Immature natural killer cell (primary cell): Measurements from ENCODE around the gene EIF5AL1. TPM values are rescaled to one million over a fixed set of nuclear protein-coding genes. Genes with fewer than 3 reads are reported as not detected.
"Not testable (repeated sequence)": the region's sequence is repeated elsewhere in the genome, so short reads cannot be mapped to it uniquely, and the experiment has no call there.

ENCODE experiments used
- DNase-seq, 3 donors: peaks; one replicate each; pipeline ENCODE4 v3.0.0; 2022; ENCODE audit warnings: mixed read lengths in 1 of 3
- H3K27ac Mint-ChIP-seq, 6 donors: one replicate each; pipeline ENCODE4 v1.8.0; 2020; ENCODE audit warnings: mixed read lengths in 6 of 6, mild to moderate bottlenecking in 5 of 6, inconsistent platforms in 4 of 6, moderate library complexity in 3 of 6
- H3K27me3 Mint-ChIP-seq, 3 donors: one replicate each; pipeline ENCODE4 v1.8.0; 2020 to 2021; ENCODE audit warnings: low read depth in 3 of 3, mild to moderate bottlenecking in 3 of 3, mixed read lengths in 3 of 3, moderate library complexity in 3 of 3, inconsistent platforms in 1 of 3
- H3K36me3 Mint-ChIP-seq, 3 donors: one replicate each; pipeline ENCODE4 v1.8.0; 2020; ENCODE audit warnings: mixed read lengths in 3 of 3, inconsistent platforms in 2 of 3, mild to moderate bottlenecking in 2 of 3
- H3K4me1 Mint-ChIP-seq, 2 donors: one replicate each; pipeline ENCODE4 v1.8.0; 2020; ENCODE audit warnings: inconsistent platforms in 2 of 2, mild to moderate bottlenecking in 2 of 2, mixed read lengths in 2 of 2, moderate library complexity in 1 of 2
- H3K4me3 Mint-ChIP-seq, 5 donors: one replicate each; pipeline ENCODE4 v1.8.0; 2020; ENCODE audit warnings: mild to moderate bottlenecking in 5 of 5, mixed read lengths in 5 of 5, inconsistent platforms in 3 of 5, moderate library complexity in 3 of 5
- H3K9me3 Mint-ChIP-seq, 6 donors: one replicate each; pipeline ENCODE4 v1.8.0; 2020; ENCODE audit warnings: mild to moderate bottlenecking in 6 of 6, mixed read lengths in 6 of 6, inconsistent platforms in 4 of 6, moderate library complexity in 3 of 6
- polyA plus RNA-seq, 3 donors: library from polyadenylated mRNA; unstranded; fragments of 300-500 nt; fragmentation: Illumina TruSeq; gene quantifications; one replicate each; pipeline ENCODE4 v1.2.3, GENCODE V29; 2021

EIF5AL1 gene
- polyA plus RNA-seq, 3 donors from 2014 or later: 0.21 to 0.48 (median 0.38) TPM

DNA sequence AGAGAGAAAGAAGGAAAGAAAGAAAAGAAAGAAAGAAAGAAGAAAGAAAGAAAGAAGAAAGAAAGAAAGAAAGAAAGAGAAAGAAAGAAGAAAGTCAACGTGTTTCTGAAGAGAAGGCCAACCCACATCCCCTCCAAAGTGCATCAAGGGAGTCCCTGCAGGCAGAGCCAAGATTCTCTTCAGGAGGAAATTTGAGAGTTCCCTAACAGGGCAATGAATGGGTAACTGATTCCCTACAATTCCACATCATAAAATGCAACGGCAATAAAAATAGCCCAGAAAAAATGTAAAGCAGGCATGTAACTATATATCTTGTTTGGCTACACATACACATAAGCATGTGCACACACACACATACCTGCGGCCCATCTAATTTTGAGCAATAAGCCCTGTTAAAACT lies 32.1 kb downstream of the EIF5AL1 start:
- H3K4me3 Mint-ChIP-seq, H3K27ac Mint-ChIP-seq: not testable (repeated sequence)

DNA sequence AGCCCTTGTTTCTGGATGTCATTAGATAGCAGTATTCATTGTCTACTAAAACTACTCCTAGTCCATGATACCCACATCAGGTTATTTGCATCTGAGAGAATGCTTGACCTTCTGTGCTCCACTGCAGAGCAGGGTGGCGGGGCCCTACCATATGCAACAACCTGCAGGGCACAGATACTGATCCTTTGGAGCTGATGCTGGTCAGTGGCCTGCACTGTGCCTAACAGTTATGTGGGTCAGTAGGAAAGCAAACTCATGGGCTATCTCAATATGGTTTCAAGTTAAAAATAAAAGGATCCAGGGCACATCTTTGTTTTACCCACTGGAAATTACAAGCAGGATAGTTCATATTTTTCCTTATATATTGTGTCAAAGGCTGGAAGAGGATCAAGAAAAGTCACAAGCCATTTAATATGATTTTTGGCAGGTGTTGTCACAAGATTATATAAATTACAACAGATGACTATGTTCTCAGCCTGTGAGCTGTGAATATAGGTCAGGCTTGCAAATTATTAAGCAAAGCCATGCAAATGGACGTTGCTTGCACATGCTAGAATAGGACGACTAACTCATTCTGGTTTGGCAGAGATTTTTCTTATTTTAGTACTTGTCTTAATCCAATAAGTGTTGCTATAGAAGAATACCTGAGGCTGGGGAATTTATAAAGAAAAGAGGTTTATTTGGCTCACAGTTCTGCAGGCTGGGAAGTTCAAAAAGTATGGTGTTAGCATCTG lies 32.8 kb downstream of the EIF5AL1 start:
- not testable (repeated sequence) for H3K4me1 Mint-ChIP-seq, H3K27ac Mint-ChIP-seq, H3K27me3 Mint-ChIP-seq, H3K4me3 Mint-ChIP-seq, H3K9me3 Mint-ChIP-seq, H3K36me3 Mint-ChIP-seq, DNase-seq

More for the DNA sequence above, 32.1 kb downstream of the EIF5AL1 start:
- not testable (repeated sequence) for H3K27me3 Mint-ChIP-seq, DNase-seq, H3K36me3 Mint-ChIP-seq, H3K4me1 Mint-ChIP-seq, H3K9me3 Mint-ChIP-seq

DNA sequence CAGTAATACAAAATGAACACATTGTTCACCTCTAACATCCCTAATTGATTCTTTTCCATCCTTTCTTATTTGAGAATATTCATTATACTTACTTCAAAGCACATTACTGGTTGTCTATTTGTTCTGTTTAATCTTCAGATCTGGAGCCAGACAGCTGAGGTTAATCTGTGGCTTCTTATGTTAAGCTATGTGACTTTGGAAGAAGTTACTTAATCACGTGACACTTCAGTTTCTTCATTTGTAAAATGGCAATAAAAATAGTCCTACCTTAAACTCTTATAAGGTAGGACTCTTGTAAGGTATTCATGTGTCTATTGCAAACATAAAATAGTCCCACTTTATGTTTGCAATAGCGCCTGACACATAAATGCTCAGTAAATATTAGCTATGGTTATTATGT lies 34.8 kb downstream of the EIF5AL1 start:
- H3K4me3 Mint-ChIP-seq, H3K4me1 Mint-ChIP-seq, H3K27ac Mint-ChIP-seq, H3K27me3 Mint-ChIP-seq, H3K9me3 Mint-ChIP-seq, H3K36me3 Mint-ChIP-seq, DNase-seq: not testable (repeated sequence)

DNA sequence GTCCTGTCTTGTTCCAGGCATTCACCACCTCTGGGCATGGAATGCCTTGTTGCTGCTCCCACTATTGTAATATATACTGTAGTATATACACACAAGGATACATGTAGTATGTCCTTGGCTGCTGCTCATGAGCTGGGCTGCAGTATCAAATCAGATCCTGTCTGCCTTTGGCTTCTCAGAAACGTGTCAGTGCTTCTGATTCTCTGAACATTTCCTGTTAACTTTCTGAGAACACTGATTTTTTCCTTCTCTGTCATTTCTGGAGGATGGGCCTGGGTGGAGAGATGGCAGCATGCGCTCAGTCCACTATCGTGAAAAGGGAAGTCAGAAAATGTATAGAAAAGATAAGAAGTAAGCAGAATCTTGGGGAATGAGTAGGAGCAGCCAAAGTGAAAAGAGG lies 35.6 kb downstream of the EIF5AL1 start:
- DNase-seq: no peak
- Mint-ChIP-seq H3K4me1 (no peaks in the 10 kb centered on the region), H3K9me3 (no peaks in the 10 kb centered on the region), H3K4me3 (no peak overlapping the region), H3K36me3 (no peaks in the 10 kb centered on the region), H3K27me3 (peaks cover 0 to 9% (median 6%) of the 10 kb centered on the region in 3 donors), H3K27ac (no peak overlapping the region)

DNA sequence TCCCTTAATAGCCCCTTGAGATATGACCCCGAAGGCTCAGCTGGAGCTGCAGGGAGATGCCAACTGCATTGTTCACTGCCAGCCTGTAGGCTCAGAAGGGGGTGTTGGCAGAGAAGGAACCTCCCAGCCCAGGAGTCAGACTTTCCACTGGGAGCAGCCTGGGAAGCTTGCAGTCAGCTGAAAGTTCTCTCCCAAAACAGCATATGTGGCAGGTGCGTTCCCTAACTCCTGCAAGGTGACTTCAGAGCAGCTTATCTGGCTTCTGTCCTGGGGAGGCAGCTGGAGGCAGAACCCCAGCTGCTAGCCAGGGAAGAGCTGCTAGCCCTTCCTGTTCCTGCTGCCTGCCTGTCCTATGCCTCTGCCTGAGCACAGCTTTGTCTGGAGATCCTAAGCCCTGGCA lies 39.8 kb downstream of the EIF5AL1 start:
- H3K4me3 Mint-ChIP-seq: no peak overlapping the region
- H3K27me3 Mint-ChIP-seq: peaks cover 2 to 9% (median 2%) of the 10 kb centered on the region in 3 donors
- H3K9me3 Mint-ChIP-seq: no peaks in the 10 kb centered on the region
- no peaks in the 10 kb centered on the region for H3K36me3 Mint-ChIP-seq
- no peak overlapping the region for H3K27ac Mint-ChIP-seq
- no peak for DNase-seq
- no peaks in the 10 kb centered on the region for H3K4me1 Mint-ChIP-seq

DNA sequence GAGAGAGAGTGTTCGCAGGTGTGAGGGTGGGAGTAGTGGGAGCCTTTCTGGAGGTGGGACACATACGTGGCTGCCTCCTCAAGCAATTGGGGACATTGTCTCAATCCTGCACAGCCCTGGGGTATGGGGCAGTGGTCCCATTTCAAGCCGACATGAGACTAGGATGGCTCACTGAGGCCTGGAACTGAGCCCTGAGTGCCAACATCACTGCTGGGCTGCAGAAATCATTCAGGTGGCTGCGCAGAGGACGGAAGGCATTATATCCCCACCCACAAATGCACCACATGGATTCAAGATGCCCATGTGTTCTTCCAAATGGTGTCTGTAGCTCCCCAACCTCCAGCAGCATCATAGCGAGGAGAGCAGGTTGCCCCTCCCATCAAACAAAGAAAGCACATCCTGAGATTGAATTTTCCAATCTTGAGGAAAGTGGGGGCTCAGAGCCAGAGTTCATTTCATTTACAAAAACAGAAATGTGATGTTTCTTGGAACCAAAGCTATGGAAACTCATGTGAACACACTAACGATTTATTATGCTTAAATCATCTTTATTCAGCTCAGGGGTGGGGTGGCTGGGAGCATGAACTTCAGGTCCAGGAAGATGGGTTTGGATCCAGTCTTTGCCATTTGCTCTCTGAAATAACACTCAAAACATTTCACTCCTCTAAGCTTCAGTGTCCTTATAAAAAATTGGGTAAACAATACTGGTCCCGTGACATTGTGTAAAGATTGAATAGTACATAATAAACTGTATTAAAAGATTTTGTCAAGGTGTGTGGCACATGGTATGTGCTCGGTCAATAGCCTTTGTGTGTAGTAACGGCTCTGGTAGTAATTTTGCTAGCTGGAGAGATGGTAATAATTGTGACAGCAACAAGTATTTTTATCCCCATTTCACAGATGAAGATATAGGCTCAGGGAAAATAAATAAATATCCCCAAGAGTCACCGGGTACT lies 43.3 kb downstream of the EIF5AL1 start:
- H3K27me3 Mint-ChIP-seq: peaks cover 2 to 6% (median 2%) of the 10 kb centered on the region in 3 donors
- H3K36me3 Mint-ChIP-seq: no peaks in the 10 kb centered on the region
- no peak overlapping the region for H3K4me3 Mint-ChIP-seq
- no peak overlapping the region for H3K27ac Mint-ChIP-seq
- DNase-seq: no peak
- H3K9me3 Mint-ChIP-seq: no peaks in the 10 kb centered on the region
- no peaks in the 10 kb centered on the region for H3K4me1 Mint-ChIP-seq

DNA sequence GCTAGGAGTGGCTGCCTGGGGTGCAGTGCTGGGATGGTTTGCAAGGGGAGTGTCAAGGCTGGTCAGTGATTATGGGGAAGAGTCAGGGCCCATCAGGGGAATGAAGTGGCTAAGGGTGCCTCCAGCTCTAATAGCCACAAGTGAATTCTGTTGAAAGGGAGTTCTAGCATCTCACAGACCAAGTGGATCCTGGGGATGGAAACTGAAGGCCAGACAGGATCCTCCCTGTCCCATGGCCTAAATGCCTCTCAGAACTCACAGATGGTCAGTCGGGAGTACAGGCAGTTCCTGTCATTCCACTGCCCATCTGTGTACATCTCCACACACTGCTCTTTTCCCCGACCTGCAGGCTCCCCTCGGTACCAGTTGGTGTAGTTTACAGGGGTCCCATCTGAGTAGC lies 44.6 kb downstream of the EIF5AL1 start:
- H3K27ac Mint-ChIP-seq, H3K4me1 Mint-ChIP-seq, H3K27me3 Mint-ChIP-seq, H3K36me3 Mint-ChIP-seq, H3K4me3 Mint-ChIP-seq, DNase-seq, H3K9me3 Mint-ChIP-seq: not testable (repeated sequence)

DNA sequence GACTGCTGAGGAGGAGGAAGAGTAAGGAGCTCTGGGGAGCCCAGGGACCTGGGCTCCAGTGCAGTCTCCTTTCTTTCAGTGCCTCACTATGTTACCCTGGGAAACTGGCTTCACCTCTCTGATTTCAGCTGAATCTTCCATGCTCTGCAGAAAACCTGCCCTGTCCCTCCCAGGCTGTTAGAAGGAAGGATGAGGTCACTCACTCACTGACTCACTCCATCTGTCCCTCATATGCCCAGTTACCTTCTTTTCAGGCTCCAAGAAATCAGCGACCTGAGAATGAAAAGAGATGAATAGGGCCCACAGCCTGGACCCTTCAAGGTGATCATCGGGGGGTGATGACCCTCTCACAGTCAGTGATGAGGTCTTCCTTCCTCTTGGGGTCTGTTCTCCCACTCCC lies 47.4 kb downstream of the EIF5AL1 start:
- Mint-ChIP-seq H3K36me3 (no peaks in the 10 kb centered on the region), H3K4me1 (peaks cover 0 to 2% of the 10 kb centered on the region in 2 donors), H3K4me3 (no peak overlapping the region), H3K27me3 (peaks cover 0 to 15% (median 3%) of the 10 kb centered on the region in 3 donors), H3K27ac (no peak overlapping the region), H3K9me3 (no peaks in the 10 kb centered on the region)
- DNase-seq: no peak

DNA sequence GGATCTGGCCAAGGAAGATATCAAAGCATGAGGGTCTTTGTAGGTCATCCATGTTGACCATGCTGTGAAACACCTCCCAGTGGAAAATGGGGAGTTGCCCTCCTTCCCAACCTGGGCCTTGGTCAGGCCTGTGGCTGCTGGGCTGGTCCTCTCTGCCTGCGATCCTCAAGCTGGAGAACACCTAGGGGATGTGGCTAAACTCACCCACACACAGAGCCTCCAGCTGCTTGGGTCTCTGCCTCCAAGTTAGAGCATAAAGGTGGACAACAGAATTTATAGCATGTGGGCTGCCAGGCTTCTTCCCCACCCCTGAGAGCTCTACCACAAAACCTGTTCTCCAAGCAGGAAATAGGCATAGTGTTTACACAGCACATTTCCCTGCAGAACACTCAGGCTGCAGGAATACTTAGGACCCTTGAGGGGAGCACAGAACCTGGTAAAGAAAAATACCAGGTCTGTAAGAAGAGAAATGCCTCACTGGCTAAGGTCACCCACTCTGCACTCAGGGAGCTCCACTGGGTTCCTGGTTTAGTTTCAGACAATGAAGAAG lies 47.9 kb downstream of the EIF5AL1 start, which contains the start of gene SFTPA2:
Gene SFTPA2, minus strand, starts transcription at position 248 of the 550 bp plus-strand sequence. CDS start 924 bp downstream, outside the sequence.
- no peaks in the 10 kb centered on the region for H3K9me3 Mint-ChIP-seq

DNA sequence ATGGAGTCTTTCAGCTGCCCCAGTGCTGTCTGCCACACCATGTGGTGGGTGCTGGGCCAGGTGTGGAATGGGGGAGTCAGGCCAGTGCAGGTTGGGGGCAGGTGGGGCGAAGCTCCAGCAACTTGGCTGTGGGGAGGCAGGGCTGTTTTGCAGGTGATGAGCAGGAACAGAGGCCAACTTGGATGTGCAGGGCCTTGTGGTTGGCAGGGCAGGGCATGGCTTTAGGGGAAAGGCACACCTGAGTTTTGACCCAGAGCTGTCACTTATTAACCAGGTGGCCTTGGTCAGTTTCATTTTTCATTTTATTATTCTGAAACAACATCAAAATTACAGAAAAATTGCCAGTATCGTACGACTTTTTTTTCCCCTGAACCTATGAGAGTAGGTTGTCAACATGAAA lies 48.9 kb downstream of the EIF5AL1 start:
- DNase-seq: no peak
- Mint-ChIP-seq H3K4me3 (no peak overlapping the region), H3K36me3 (no peaks in the 10 kb centered on the region), H3K27me3 (peaks cover 0 to 19% (median 3%) of the 10 kb centered on the region in 3 donors), H3K27ac (no peak overlapping the region), H3K4me1 (peaks cover 0 to 2% of the 10 kb centered on the region in 2 donors), H3K9me3 (no peaks in the 10 kb centered on the region)

More for the DNA sequence above, 47.9 kb downstream of the EIF5AL1 start, which contains the start of gene SFTPA2:
- no peak for DNase-seq
- H3K4me1 Mint-ChIP-seq: peaks cover 0 to 2% of the 10 kb centered on the region in 2 donors
- no peak within 1 kb of the TSS for H3K27ac Mint-ChIP-seq
- H3K36me3 Mint-ChIP-seq: no peaks in the 10 kb centered on the region
- no peak within 1 kb of the TSS for H3K4me3 Mint-ChIP-seq
- peaks cover 0 to 15% (median 3%) of the 10 kb centered on the region in 3 donors for H3K27me3 Mint-ChIP-seq

DNA sequence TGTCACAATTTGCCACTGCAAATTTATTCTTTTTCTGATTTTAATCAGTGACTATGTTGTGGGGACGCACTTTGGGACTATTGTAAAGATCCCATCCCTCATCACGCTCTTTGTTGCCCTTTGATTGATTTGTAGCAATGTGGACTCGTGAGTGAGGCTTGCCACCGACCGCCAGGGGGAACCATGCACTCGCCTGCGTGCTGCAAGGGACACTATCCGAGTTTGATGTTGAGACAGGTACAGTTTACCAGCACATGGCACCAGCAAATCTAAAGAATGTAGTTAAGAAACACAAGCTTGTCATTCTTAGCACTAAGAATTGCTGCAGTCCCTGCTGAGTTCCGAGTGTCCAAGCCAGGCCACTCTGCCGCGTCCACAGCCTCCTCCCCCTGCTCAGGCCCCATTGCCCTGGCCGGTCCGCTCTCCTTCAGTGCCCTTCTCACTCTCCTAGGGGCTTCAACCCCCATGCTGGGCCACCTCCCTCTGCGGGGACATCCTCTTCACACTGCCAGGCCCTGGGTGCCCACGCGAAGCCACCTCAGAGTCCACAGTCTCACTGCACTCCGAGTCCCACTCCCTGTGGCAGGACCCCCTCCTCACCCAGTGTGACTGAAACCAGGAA lies 49.9 kb downstream of the EIF5AL1 start:
- Mint-ChIP-seq H3K9me3 (no peaks in the 10 kb centered on the region), H3K36me3 (no peaks in the 10 kb centered on the region), H3K27ac (no peak overlapping the region), H3K27me3 (peaks cover 0 to 23% (median 9%) of the 10 kb centered on the region in 3 donors), H3K4me1 (peaks cover 0 to 2% of the 10 kb centered on the region in 2 donors), H3K4me3 (no peak overlapping the region)
- DNase-seq: peak; percentile 10 to 38 (median 36)

DNA sequence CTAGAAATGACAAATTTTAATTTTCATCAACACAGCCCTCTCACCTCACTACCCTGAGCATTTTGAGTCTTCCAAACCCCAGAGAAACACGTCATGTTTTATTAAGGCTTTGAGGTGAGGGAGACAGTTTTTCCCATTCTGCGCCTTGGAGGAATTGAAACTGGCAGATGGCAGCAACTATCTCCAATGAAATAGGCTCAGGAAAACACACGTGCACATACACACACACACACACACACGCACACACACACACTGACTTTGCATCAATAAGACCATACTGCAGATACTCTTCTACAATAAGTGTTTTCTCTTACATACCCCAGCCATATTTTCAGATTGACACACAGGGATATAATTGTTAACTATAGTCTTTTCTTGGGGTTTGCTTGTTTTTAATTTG lies 51.1 kb downstream of the EIF5AL1 start:
- no peak overlapping the region for H3K27ac Mint-ChIP-seq
- H3K4me1 Mint-ChIP-seq: peaks cover 0 to 2% of the 10 kb centered on the region in 2 donors
- DNase-seq: no peak

More for the DNA sequence above, 51.1 kb downstream of the EIF5AL1 start:
- H3K27me3 Mint-ChIP-seq: peaks cover 0 to 23% (median 9%) of the 10 kb centered on the region in 3 donors
- no peaks in the 10 kb centered on the region for H3K9me3 Mint-ChIP-seq
- H3K36me3 Mint-ChIP-seq: no peaks in the 10 kb centered on the region
- H3K4me3 Mint-ChIP-seq: no peak overlapping the region
